Neural cell (in vitro differentiated cells): Measurements from ENCODE around the gene TSACC. TPM values are rescaled to one million over a fixed set of nuclear protein-coding genes. Genes with fewer than 3 reads are reported as not detected.

Source experiments
- H2AFZ ChIP-seq: fragments of 200-600, 300-800 bp; sonication (generic), shearing (Covaris generic); 2 replicates; pipeline ENCODE4 v1.6.0; 2014; ENCODE audit warnings: low read depth, mild to moderate bottlenecking, antibody characterized with exemption, low read length, moderate library complexity
- H3F3A ChIP-seq: fragments of 200-600 bp; shearing (Covaris generic); 2 replicates; pipeline ENCODE4 v1.6.1; 2016; ENCODE audit warnings: mild to moderate bottlenecking, moderate library complexity, mixed read lengths, antibody characterized with exemption, low read length; ENCODE audit not compliant: insufficient read depth, poor library complexity, severe bottlenecking
- H3K27ac ChIP-seq: fragments of 200-600, 300-800 bp; sonication (generic), shearing (Covaris generic); 2 replicates; pipeline ENCODE4 v1.5.1; 2014; ENCODE audit warnings: mild to moderate bottlenecking, low read length, moderate library complexity
- H3K27me3 ChIP-seq: fragments of 300-800, 200-600 bp; sonication (generic), shearing (Covaris generic); 2 replicates; pipeline ENCODE4 v1.6.0; 2014; ENCODE audit warnings: mild to moderate bottlenecking, low read depth, low read length, moderate library complexity; ENCODE audit not compliant: insufficient read depth
- H3K36me3 ChIP-seq: fragments of 300-800, 200-600 bp; sonication (generic), shearing (Covaris generic); 2 replicates; pipeline ENCODE4 v1.5.1; 2014; ENCODE audit warnings: mild to moderate bottlenecking, antibody characterized with exemption, low read length, moderate library complexity; ENCODE audit not compliant: insufficient read depth
- H3K4me2 ChIP-seq: fragments of 300-800, 200-600 bp; sonication (generic), shearing (Covaris generic); 2 replicates; pipeline ENCODE4 v1.6.0; 2014; ENCODE audit warnings: mild to moderate bottlenecking, low read length
- H3K4me3 ChIP-seq: fragments of 300-800, 200-600 bp; sonication (generic), shearing (Covaris generic); 2 replicates; pipeline ENCODE4 v1.5.1; 2014; ENCODE audit warnings: mild to moderate bottlenecking, low read length, moderate library complexity
- H3K79me2 ChIP-seq: fragments of 200-600 bp; shearing (Covaris generic); replicated peaks from 2 replicates; pipeline ENCODE4 v1.6.0; 2014; ENCODE audit warnings: mild to moderate bottlenecking, low read length, moderate library complexity; ENCODE audit not compliant: insufficient read depth
- H3K9ac ChIP-seq: fragments of 300-800, 200-600 bp; sonication (generic), shearing (Covaris generic); 2 replicates; pipeline ENCODE4 v1.6.1; 2016; ENCODE audit warnings: mild to moderate bottlenecking, low read length, mixed read lengths
- H3K9me2 ChIP-seq: fragments of 200-600 bp; shearing (Covaris generic); 2 replicates; pipeline ENCODE4 v1.6.1; 2016; ENCODE audit warnings: mild to moderate bottlenecking, low read length, mixed read lengths; ENCODE audit not compliant: insufficient read depth
- H3K9me3 ChIP-seq: fragments of 200-600, 300-800 bp; sonication (generic), shearing (Covaris generic); 2 replicates; pipeline ENCODE4 v1.6.1; 2016; ENCODE audit warnings: mild to moderate bottlenecking, mixed run types, low read length, moderate library complexity, mixed read lengths
- H4K20me1 ChIP-seq: fragments of 200-600 bp; shearing (Covaris generic); 2 replicates; pipeline ENCODE4 v1.6.1; 2016; ENCODE audit warnings: mild to moderate bottlenecking, mixed run types; ENCODE audit not compliant: insufficient read depth
- CTCF ChIP-seq: fragments of 450-650 bp; IDR thresholded peaks from 2 replicates; pipeline ENCODE4 v1.5.1; 2014; ENCODE audit warnings: antibody characterized with exemption, mild to moderate bottlenecking, moderate library complexity; ENCODE audit not compliant: poor library complexity, severe bottlenecking
- EP300 ChIP-seq: fragments of 450-650 bp; conservative IDR thresholded peaks from 2 replicates; pipeline ENCODE4 v1.6.1; 2014; ENCODE audit warnings: antibody characterized with exemption, mild to moderate bottlenecking, moderate library complexity; ENCODE audit not compliant: poor library complexity, severe bottlenecking
- EZH2 ChIP-seq: fragments of 200-600, 300-800 bp; shearing (Covaris generic), sonication (generic); IDR thresholded peaks from 2 replicates; pipeline ENCODE4 v1.6.1; 2014; ENCODE audit warnings: antibody characterized with exemption, low read length, borderline replicate concordance, mild to moderate bottlenecking; ENCODE audit not compliant: insufficient read depth, poor library complexity, severe bottlenecking
- MXI1 ChIP-seq: fragments of 450-650 bp; conservative IDR thresholded peaks from 2 replicates; pipeline ENCODE4 v1.6.1; 2014; ENCODE audit warnings: antibody characterized with exemption, mild to moderate bottlenecking; ENCODE audit not compliant: poor library complexity, severe bottlenecking
- POLR2AphosphoS5 ChIP-seq: IDR thresholded peaks from 2 replicates; pipeline ENCODE4 v1.6.1; 2012
- RAD21 ChIP-seq: fragments of 450-650 bp; conservative IDR thresholded peaks from 2 replicates; pipeline ENCODE4 v1.6.1; 2014; ENCODE audit warnings: antibody characterized with exemption, mild to moderate bottlenecking, moderate library complexity
- SMC3 ChIP-seq: fragments of 450-650 bp; conservative IDR thresholded peaks from 2 replicates; pipeline ENCODE4 v1.6.1; 2014; ENCODE audit warnings: antibody characterized with exemption, mild to moderate bottlenecking, moderate library complexity; ENCODE audit not compliant: poor library complexity
- TAF1 ChIP-seq: IDR thresholded peaks from 2 replicates; pipeline ENCODE4 v1.6.1; 2012; ENCODE audit warnings: low read depth
- polyA plus RNA-seq: library from polyadenylated mRNA; depleted of rRNA; stranded (reverse); fragments of >200 nt; gene quantifications from 2 replicates; pipeline ENCODE4 v1.2.3, GENCODE V29; 2014
- TF ChIP-seq, protein P1 (sequence below): IDR thresholded peaks from 2 replicates; pipeline ENCODE4 v1.6.1; 2012; ENCODE audit warnings: borderline replicate concordance

The TSACC gene
- polyA plus RNA-seq, 1 donor from 2014 or later, result not detected

DNA sequence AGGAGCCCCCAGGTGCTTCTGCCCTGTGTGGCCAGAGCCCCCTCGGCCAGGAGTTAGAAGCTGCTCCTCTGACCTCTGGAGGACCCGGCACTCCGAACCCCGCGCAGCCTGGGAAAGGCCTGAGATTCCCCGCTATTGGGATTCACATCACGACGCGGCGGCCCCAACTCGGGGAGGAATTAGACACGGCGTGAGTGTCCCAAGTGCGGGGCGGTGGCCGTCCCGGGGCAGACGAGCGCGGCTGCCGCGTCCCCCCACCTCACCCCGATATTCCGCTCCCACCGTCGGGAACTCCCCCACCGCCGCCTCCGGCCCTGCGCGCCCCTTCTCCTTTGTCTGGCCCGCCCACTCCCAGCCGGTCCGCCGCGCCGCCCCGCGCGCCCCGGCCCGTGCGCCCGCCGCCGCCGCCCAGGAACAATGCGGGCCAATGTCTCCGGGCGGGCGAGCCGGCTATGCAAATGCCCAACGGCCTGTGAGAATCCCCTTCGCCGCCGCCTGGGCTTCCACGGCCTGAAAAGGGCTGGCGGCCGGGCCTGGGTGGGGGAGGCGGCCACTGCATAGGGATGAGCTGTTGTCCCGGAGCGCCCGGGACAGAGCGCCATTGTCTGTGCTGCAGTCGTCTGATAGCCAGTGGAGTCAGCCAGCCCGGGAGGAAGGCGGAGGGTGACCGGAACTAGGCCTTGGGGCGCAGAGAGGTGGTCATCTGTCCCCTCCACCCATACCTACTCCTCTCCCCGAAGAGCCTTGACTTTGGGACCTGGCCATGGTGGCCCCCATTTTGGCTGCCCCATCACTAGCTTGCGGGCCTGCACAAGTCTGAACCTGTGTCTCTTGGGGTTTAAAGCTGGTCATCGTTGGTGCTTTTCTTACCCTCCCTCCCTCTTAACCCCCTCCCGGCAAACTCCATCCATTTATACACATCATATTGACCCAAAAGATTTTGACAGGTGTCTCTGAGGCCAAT, 50.1 kb downstream of the TSACC start:
- Histone ChIP-seq H3K9me2 (no peaks in the 10 kb centered on the region), H3K4me3 (no peak overlapping the region), H3K27me3 (peaks cover 27% of the 10 kb centered on the region), H3K36me3 (no peaks in the 10 kb centered on the region), H4K20me1 (no peaks in the 10 kb centered on the region), H3K9ac (no peak overlapping the region), H3F3A (no peaks in the 10 kb centered on the region), H3K27ac (no peak overlapping the region), H2AFZ (no peak overlapping the region), H3K9me3 (no peaks in the 10 kb centered on the region), H3K4me2 (no peak overlapping the region), H3K79me2 (no peaks in the 10 kb centered on the region)
- no peak for TF ChIP-seq SMC3
- TF ChIP-seq TAF1, result no peak
- TF ChIP-seq CTCF, result no peak
- TF ChIP-seq RAD21, result no peak
- no peak for TF ChIP-seq MXI1
- TF ChIP-seq POLR2AphosphoS5, result no peak
- no peak for TF ChIP-seq EP300
- TF ChIP-seq, protein P1, sequence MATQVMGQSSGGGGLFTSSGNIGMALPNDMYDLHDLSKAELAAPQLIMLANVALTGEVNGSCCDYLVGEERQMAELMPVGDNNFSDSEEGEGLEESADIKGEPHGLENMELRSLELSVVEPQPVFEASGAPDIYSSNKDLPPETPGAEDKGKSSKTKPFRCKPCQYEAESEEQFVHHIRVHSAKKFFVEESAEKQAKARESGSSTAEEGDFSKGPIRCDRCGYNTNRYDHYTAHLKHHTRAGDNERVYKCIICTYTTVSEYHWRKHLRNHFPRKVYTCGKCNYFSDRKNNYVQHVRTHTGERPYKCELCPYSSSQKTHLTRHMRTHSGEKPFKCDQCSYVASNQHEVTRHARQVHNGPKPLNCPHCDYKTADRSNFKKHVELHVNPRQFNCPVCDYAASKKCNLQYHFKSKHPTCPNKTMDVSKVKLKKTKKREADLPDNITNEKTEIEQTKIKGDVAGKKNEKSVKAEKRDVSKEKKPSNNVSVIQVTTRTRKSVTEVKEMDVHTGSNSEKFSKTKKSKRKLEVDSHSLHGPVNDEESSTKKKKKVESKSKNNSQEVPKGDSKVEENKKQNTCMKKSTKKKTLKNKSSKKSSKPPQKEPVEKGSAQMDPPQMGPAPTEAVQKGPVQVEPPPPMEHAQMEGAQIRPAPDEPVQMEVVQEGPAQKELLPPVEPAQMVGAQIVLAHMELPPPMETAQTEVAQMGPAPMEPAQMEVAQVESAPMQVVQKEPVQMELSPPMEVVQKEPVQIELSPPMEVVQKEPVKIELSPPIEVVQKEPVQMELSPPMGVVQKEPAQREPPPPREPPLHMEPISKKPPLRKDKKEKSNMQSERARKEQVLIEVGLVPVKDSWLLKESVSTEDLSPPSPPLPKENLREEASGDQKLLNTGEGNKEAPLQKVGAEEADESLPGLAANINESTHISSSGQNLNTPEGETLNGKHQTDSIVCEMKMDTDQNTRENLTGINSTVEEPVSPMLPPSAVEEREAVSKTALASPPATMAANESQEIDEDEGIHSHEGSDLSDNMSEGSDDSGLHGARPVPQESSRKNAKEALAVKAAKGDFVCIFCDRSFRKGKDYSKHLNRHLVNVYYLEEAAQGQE, result no peak
- no peak for TF ChIP-seq EZH2

DNA sequence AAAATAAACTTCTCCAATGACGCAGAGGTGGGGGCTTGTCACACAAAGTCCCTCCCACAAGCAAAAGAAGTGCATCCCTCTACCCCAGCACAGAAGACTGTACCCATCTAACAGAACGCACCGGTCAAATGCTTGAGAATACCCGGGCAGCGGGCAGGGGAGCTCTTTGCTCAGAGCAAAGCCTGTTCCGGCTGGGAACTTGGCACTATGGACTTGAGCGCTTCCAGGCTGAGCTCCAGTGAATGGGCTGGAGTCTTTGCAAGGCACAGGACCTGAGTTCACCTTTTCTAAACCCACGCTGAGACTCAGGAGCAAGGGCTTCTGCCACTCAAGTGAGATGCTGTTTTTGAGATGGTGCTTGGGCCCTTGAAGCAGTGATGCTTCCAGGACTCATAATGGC, 51.0 kb downstream of the TSACC start:
- Histone ChIP-seq H3K4me3 (no peak overlapping the region), H3K27me3 (peaks cover 27% of the 10 kb centered on the region)
- no peak for TF ChIP-seq CTCF
- no peak for TF ChIP-seq RAD21
- no peak for TF ChIP-seq MXI1

More for the DNA sequence above, 51.0 kb downstream of the TSACC start:
- Histone ChIP-seq H3K9me3 (no peaks in the 10 kb centered on the region), H2AFZ (no peak overlapping the region), H3K79me2 (no peaks in the 10 kb centered on the region), H3K27ac (no peak overlapping the region), H3K9ac (no peak overlapping the region), H3F3A (no peaks in the 10 kb centered on the region), H3K9me2 (no peaks in the 10 kb centered on the region), H3K4me2 (no peak overlapping the region), H4K20me1 (no peaks in the 10 kb centered on the region), H3K36me3 (no peaks in the 10 kb centered on the region)
